GM21717 (cell line): ENCODE measurements around the gene GNG8.
"Not testable (repeated sequence)": the region's sequence is repeated elsewhere in the genome, so short reads cannot be mapped to it uniquely, and the experiment has no call there.

Experiments
- ATAC-seq: cut with Tn5 transposase; IDR thresholded peaks from one replicate; pipeline ENCODE4 v1.9.1; 2021; ENCODE audit warnings: mild to moderate bottlenecking, moderate library complexity; ENCODE audit not compliant: unreplicated experiment

Gene GNG8

GRCh38 chr19:46648060-46648960, 12.3 kb upstream of the GNG8 start:
- no peak for ATAC-seq

- ATAC-seq = no peak
Measured at GRCh38 chr19:46646402-46646801, 10.4 kb upstream of the GNG8 start.

- ATAC-seq = no peak
Measured at GRCh38 chr19:46644720-46645119, 8.7 kb upstream of the GNG8 start.

GRCh38 chr19:46640656-46641055, 4.7 kb upstream of the GNG8 start:
- no peak for ATAC-seq

GRCh38 chr19:46639358-46640182, 3.6 kb upstream of the GNG8 start:
- no peak for ATAC-seq

GRCh38 chr19:46637224-46637623, 1.2 kb upstream of the GNG8 start:
- ATAC-seq = no peak

GRCh38 chr19:46634656-46635218, 1.3 kb downstream of the GNG8 start:
- ATAC-seq = no peak

GRCh38 chr19:46634045-46634655, 1.9 kb downstream of the GNG8 start:
- ATAC-seq = no peak

- no peak for ATAC-seq
Measured at GRCh38 chr19:46633130-46633529, 2.9 kb downstream of the GNG8 start.

- no peak for ATAC-seq
Measured at GRCh38 chr19:46631481-46631880, 4.5 kb downstream of the GNG8 start.

- no peak for ATAC-seq
Measured at GRCh38 chr19:46630586-46631205, 5.3 kb downstream of the GNG8 start.

- ATAC-seq = no peak
Measured at GRCh38 chr19:46629546-46630025, 6.4 kb downstream of the GNG8 start.

- ATAC-seq = not testable (repeated sequence)
Measured at GRCh38 chr19:46628970-46629369, 7.0 kb downstream of the GNG8 start.

GRCh38 chr19:46626446-46626845, 9.6 kb downstream of the GNG8 start:
- no peak for ATAC-seq

GRCh38 chr19:46625731-46626130, 10.3 kb downstream of the GNG8 start:
- ATAC-seq = no peak

- ATAC-seq = no peak
Measured at GRCh38 chr19:46624958-46625661, 10.9 kb downstream of the GNG8 start, which contains the start of gene PTGIR. TSS of gene PTGIR (minus strand) at chr19:46625089. CDS start at chr19:46624225, 864 bp downstream.

GRCh38 chr19:46623915-46624502, 12.0 kb downstream of the GNG8 start:
- ATAC-seq = no peak

- ATAC-seq = no peak
Measured at GRCh38 chr19:46622118-46622446, 13.9 kb downstream of the GNG8 start.
